GM12878 (cell line): Measurements from ENCODE around the gene VPS25. TPM values are rescaled to one million over a fixed set of nuclear protein-coding genes. Genes with fewer than 3 reads are reported as not detected.

ENCODE experiments used
- BCL11A ChIP-seq: IDR thresholded peaks from 2 replicates; pipeline ENCODE4 v1.6.1; 2011; ENCODE audit warnings: low read depth, low read length
- CEBPZ ChIP-seq: fragments of 150-350 bp; IDR thresholded peaks from 2 replicates; pipeline ENCODE4 v1.6.1; 2016; ENCODE audit warnings: low read depth, low read length
- CREM ChIP-seq: IDR thresholded peaks from 2 replicates; pipeline ENCODE4 v1.6.1; 2014; ENCODE audit warnings: antibody characterized with exemption, low read depth
- DPF2 ChIP-seq: fragments of 450-650 bp; IDR thresholded peaks from 2 replicates; pipeline ENCODE4 v1.6.1; 2017; ENCODE audit warnings: mild to moderate bottlenecking
- EP300 ChIP-seq, 2 experiments: fragments of 150-350 bp in 1 of 2; IDR thresholded peaks; 2 replicates each; pipeline ENCODE4 v1.6.1; 2011 to 2012; ENCODE audit warnings: low read depth in 2 of 2, low read length in 2 of 2, borderline replicate concordance in 1 of 2, improper control_type of control experiment in 1 of 2, inconsistent platforms in 1 of 2; ENCODE audit not compliant: control insufficient read depth in 1 of 2
- HDAC2 ChIP-seq: fragments of 200-600 bp; sonication (generic); IDR thresholded peaks from 2 replicates; pipeline ENCODE4 v1.6.1; 2017
- KLF5 ChIP-seq: fragments of 450-650 bp; IDR thresholded peaks from 2 replicates; pipeline ENCODE4 v1.6.1; 2014; ENCODE audit warnings: mild to moderate bottlenecking; ENCODE audit not compliant: partially characterized antibody
- MTA3 ChIP-seq: IDR thresholded peaks from 2 replicates; pipeline ENCODE4 v1.6.1; 2012; ENCODE audit warnings: low read length, inconsistent platforms, borderline replicate concordance
- MYB ChIP-seq: fragments of 150-350 bp; IDR thresholded peaks from 2 replicates; pipeline ENCODE4 v1.6.1; 2014; ENCODE audit warnings: mild to moderate bottlenecking, low read depth, low read length, borderline replicate concordance
- RAD21 ChIP-seq: IDR thresholded peaks from 2 replicates; pipeline ENCODE4 v1.6.1; 2011; ENCODE audit warnings: mild to moderate bottlenecking, low read depth, low read length, moderate library complexity; ENCODE audit not compliant: insufficient read depth
- SREBF1 ChIP-seq: IDR thresholded peaks from 2 replicates; pipeline ENCODE4 v1.6.1; 2012; ENCODE audit warnings: mild to moderate bottlenecking, low read length
- SREBF2 ChIP-seq: IDR thresholded peaks from 2 replicates; pipeline ENCODE4 v1.6.1; 2012; ENCODE audit warnings: mild to moderate bottlenecking, low read length
- USF2 ChIP-seq: IDR thresholded peaks from 2 replicates; pipeline ENCODE4 v1.6.1; 2011; ENCODE audit warnings: low read depth, low read length, improper control_type of control experiment, borderline replicate concordance
- YBX1 ChIP-seq: fragments of 450-650 bp; IDR thresholded peaks from 2 replicates; pipeline ENCODE4 v1.6.1; 2016; ENCODE audit warnings: antibody characterized with exemption
- YY1 ChIP-seq: IDR thresholded peaks from 2 replicates; pipeline ENCODE4 v1.6.1; 2011; ENCODE audit warnings: low read depth, mild to moderate bottlenecking, low read length
- ZBED1 ChIP-seq: IDR thresholded peaks from 2 replicates; pipeline ENCODE4 v1.6.1; 2016; ENCODE audit warnings: borderline replicate concordance
- ZNF622 ChIP-seq: fragments of 450-650 bp; IDR thresholded peaks from 2 replicates; pipeline ENCODE4 v1.6.1; 2017; ENCODE audit warnings: mild to moderate bottlenecking, inconsistent platforms
- polyA plus RNA-seq, 11 experiments: library from polyadenylated mRNA; depleted of rRNA in 4 of 11; unstranded in 6 of 11; stranded (reverse) in 5 of 11; fragments of >200 nt; fragmentation: Nextera tagmentation in 4 of 11; fragmentation: Illumina TruSeq in 1 of 11; extraction: Ambion mirVana in 4 of 11; extraction: Trizol in 1 of 11; gene quantifications; 1 replicate in 1 of 11; 2 replicates in 10 of 11; pipeline versions ENCODE4 v1.2.1 to v1.2.3, GENCODE V29; 2011 to 2016; ENCODE audit warnings: inconsistent platforms in 2 of 11, missing spikeins in 2 of 11, low read depth in 1 of 11
- total RNA-seq, 4 experiments: library from RNA; depleted of rRNA in 3 of 4; stranded (reverse); fragments of >200 nt in 3 of 4; fragmentation: Illumina TruSeq in 1 of 4; extraction: Trizol in 1 of 4; gene quantifications; 2 replicates each; pipeline versions ENCODE4 v1.2.1 to v1.2.3, GENCODE V29; 2013 to 2021
- TF ChIP-seq, protein P1 (sequence below): fragments of 450-650 bp; IDR thresholded peaks from 2 replicates; pipeline ENCODE4 v1.6.1; 2016; ENCODE audit warnings: mild to moderate bottlenecking, moderate library complexity, borderline replicate concordance
- TF ChIP-seq, protein P2 (sequence below): fragments of 450-650 bp; IDR thresholded peaks from 2 replicates; pipeline ENCODE4 v1.6.1; 2017; ENCODE audit warnings: mild to moderate bottlenecking, moderate library complexity

The VPS25 gene
- total and polyA plus RNA-seq, 10 of the 15 experiments (the other 5 are each of a cell fraction or from before 2014, with no cell fraction given) = 92.7 to 185 (median 136) TPM

DNA sequence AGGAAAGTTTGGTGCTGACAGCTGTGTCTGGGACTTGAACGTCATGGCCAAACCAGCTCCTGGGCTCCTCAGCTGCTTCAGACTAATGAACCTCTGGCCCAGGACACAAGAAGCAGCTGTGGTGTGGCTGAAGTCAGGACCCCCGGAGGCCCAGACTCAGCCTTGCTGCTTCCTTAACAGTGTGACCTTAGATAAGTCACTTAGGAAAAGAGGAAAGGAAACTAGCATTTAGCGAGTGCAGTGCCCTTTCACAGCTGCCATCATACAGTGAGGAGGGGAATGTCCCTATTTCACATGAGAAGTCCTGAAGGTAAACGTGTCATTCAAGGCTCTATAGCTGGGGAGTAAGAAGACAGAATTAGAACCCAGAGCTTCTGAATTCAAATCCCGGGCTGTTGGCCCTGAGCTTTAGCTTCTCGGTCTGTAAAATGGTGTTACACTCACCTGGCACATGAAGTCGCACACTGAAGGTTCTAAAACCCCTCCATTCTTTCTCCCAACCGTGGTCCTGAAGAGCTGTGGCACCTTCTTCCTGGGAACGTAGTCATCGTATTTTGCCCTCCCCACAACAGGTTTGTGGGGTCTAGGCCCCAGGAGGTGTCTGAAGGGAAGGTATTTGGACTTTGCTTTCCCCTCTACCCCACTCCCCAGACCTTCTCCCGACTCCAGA is 13.1 kb upstream of the VPS25 start (continued):
- TF ChIP-seq, protein P1, sequence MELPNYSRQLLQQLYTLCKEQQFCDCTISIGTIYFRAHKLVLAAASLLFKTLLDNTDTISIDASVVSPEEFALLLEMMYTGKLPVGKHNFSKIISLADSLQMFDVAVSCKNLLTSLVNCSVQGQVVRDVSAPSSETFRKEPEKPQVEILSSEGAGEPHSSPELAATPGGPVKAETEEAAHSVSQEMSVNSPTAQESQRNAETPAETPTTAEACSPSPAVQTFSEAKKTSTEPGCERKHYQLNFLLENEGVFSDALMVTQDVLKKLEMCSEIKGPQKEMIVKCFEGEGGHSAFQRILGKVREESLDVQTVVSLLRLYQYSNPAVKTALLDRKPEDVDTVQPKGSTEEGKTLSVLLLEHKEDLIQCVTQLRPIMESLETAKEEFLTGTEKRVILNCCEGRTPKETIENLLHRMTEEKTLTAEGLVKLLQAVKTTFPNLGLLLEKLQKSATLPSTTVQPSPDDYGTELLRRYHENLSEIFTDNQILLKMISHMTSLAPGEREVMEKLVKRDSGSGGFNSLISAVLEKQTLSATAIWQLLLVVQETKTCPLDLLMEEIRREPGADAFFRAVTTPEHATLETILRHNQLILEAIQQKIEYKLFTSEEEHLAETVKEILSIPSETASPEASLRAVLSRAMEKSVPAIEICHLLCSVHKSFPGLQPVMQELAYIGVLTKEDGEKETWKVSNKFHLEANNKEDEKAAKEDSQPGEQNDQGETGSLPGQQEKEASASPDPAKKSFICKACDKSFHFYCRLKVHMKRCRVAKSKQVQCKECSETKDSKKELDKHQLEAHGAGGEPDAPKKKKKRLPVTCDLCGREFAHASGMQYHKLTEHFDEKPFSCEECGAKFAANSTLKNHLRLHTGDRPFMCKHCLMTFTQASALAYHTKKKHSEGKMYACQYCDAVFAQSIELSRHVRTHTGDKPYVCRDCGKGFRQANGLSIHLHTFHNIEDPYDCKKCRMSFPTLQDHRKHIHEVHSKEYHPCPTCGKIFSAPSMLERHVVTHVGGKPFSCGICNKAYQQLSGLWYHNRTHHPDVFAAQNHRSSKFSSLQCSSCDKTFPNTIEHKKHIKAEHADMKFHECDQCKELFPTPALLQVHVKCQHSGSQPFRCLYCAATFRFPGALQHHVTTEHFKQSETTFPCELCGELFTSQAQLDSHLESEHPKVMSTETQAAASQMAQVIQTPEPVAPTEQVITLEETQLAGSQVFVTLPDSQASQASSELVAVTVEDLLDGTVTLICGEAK = no peak
- TF ChIP-seq CREM (no peak), SREBF1 (no peak), ZBED1 (no peak), HDAC2 (no peak), SREBF2 (no peak), YY1 (no peak), ZNF622 (no peak), RAD21 (no peak), BCL11A (no peak), MTA3 (no peak), CEBPZ (no peak), USF2 (no peak), MYB (no peak), DPF2 (peak; percentile 53; the same call in 1 of the 2 replicates), EP300 (IDR thresholded peaks at IDR 0.05; ENCODE audit: borderline replicate concordance in 1 of 2, control insufficient read depth in 1 of 2, low read depth in 2 of 2, low read length in 2 of 2) (0 out of 4 replicates have a peak, but pooled peaks of 1 of the 2 experiments have one; percentile 37), KLF5 (no peak), YBX1 (no peak)
- TF ChIP-seq, protein P2, sequence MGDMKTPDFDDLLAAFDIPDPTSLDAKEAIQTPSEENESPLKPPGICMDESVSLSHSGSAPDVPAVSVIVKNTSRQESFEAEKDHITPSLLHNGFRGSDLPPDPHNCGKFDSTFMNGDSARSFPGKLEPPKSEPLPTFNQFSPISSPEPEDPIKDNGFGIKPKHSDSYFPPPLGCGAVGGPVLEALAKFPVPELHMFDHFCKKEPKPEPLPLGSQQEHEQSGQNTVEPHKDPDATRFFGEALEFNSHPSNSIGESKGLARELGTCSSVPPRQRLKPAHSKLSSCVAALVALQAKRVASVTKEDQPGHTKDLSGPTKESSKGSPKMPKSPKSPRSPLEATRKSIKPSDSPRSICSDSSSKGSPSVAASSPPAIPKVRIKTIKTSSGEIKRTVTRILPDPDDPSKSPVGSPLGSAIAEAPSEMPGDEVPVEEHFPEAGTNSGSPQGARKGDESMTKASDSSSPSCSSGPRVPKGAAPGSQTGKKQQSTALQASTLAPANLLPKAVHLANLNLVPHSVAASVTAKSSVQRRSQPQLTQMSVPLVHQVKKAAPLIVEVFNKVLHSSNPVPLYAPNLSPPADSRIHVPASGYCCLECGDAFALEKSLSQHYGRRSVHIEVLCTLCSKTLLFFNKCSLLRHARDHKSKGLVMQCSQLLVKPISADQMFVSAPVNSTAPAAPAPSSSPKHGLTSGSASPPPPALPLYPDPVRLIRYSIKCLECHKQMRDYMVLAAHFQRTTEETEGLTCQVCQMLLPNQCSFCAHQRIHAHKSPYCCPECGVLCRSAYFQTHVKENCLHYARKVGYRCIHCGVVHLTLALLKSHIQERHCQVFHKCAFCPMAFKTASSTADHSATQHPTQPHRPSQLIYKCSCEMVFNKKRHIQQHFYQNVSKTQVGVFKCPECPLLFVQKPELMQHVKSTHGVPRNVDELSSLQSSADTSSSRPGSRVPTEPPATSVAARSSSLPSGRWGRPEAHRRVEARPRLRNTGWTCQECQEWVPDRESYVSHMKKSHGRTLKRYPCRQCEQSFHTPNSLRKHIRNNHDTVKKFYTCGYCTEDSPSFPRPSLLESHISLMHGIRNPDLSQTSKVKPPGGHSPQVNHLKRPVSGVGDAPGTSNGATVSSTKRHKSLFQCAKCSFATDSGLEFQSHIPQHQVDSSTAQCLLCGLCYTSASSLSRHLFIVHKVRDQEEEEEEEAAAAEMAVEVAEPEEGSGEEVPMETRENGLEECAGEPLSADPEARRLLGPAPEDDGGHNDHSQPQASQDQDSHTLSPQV = no peak
